DND-41 (cell line): ENCODE measurements around the gene KCND3.

Source experiments
- ATAC-seq: fragments of 200-7000 bp; cut with Tn5 transposase; 3 replicates; pipeline ENCODE4 v1.9.1; 2021; ENCODE audit warnings: low read depth; ENCODE audit not compliant: insufficient read depth
- DNase-seq: peaks from one replicate; pipeline ENCODE4 v3.0.0-alpha.2; 2020
- H2AFZ ChIP-seq: 2 replicates; pipeline ENCODE4 v1.6.0; 2012; ENCODE audit warnings: low read depth, low read length
- H3K27ac ChIP-seq: 2 replicates; pipeline ENCODE4 v1.5.1; 2012; ENCODE audit warnings: low read length, inconsistent platforms
- H3K27me3 ChIP-seq: fragments of 200-600 bp; sonication (generic); 2 replicates; pipeline ENCODE4 v1.6.0; 2012; ENCODE audit warnings: low read length, mild to moderate bottlenecking, inconsistent platforms; ENCODE audit not compliant: insufficient read depth, poor library complexity
- H3K36me3 ChIP-seq: 2 replicates; pipeline ENCODE4 v1.5.1; 2012; ENCODE audit warnings: low read length, inconsistent platforms; ENCODE audit not compliant: insufficient read depth
- H3K4me1 ChIP-seq: 2 replicates; pipeline ENCODE4 v1.5.1; 2012; ENCODE audit warnings: mild to moderate bottlenecking, low read length; ENCODE audit not compliant: insufficient read depth
- H3K4me2 ChIP-seq: 2 replicates; pipeline ENCODE4 v1.6.0; 2012; ENCODE audit warnings: mild to moderate bottlenecking, moderate library complexity, low read length, inconsistent platforms; ENCODE audit not compliant: insufficient read depth
- H3K4me3 ChIP-seq, 2 experiments: fragments of 200-600 bp in 1 of 2; shearing (Covaris generic) in 1 of 2; 2 replicates each; pipeline ENCODE4 v1.5.1; 2012 to 2016; ENCODE audit warnings: inconsistent platforms in 2 of 2, low read length in 2 of 2, mild to moderate bottlenecking in 2 of 2, low read depth in 1 of 2, moderate library complexity in 1 of 2
- H3K79me2 ChIP-seq: 2 replicates; pipeline ENCODE4 v1.6.0; 2012; ENCODE audit warnings: low read length, inconsistent platforms; ENCODE audit not compliant: insufficient read depth
- H3K9ac ChIP-seq: 2 replicates; pipeline ENCODE4 v1.6.0; 2012; ENCODE audit warnings: low read depth, mild to moderate bottlenecking, inconsistent platforms, low read length, moderate library complexity
- H3K9me3 ChIP-seq: 2 replicates; pipeline ENCODE4 v1.5.1; 2012; ENCODE audit warnings: low read length, moderate library complexity, mild to moderate bottlenecking, inconsistent platforms; ENCODE audit not compliant: insufficient read depth, severe bottlenecking
- H4K20me1 ChIP-seq: 2 replicates; pipeline ENCODE4 v1.6.0; 2012; ENCODE audit warnings: low read length; ENCODE audit not compliant: insufficient read depth
- EZH2 ChIP-seq: IDR thresholded peaks from 3 replicates; pipeline ENCODE4 v1.6.1; 2012; ENCODE audit warnings: borderline replicate concordance, low read depth, mild to moderate bottlenecking, moderate library complexity, low read length, inconsistent platforms; ENCODE audit not compliant: severe bottlenecking
- TF ChIP-seq, protein P1 (sequence below): IDR thresholded peaks from 2 replicates; pipeline ENCODE4 v1.5.1; 2012; ENCODE audit warnings: borderline replicate concordance, low read length, moderate library complexity, mild to moderate bottlenecking; ENCODE audit not compliant: poor library complexity, severe bottlenecking; ENCODE audit errors: extremely low read depth

Gene KCND3

DNA sequence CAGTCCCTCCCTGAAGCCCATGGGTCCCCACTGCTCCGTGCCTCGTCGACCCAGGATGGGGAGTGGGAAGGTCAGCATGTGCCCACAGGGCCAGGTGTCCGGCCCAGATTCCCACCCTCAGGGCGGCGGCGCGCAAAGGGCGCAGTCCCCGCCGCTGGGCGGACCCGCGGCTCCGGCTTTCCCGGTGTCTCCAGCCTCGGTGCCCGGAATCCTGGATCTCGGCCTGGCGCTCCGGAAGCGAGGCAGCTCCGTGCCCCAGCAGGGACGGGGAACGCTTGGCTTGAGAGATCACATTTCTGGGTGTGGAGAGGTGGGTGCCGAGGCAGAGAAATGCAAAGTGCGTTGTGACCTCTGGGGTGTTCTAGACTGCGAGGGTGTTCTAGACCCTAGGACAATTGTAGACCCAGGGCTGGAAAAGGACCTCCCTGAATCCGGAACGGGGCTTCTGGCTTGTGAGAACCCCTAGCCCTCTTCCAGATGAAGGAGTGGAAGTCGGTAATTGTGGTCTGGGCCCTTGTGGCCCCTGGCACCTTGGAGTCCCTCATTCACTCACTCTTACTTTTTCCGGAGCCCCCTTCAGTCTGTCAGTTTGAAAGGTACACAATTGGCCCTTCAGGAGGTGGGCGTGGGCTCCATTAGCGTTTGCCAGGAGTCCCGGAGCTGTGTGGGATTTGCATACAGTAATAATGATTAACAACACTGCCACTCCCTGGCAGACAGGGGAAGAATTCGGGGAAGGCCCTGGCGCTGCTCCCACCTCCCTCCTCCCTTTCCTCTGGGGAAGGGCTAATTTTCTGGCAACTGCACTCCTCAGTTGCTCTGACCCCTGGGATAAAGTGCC, 1.6 kb upstream of the KCND3 start:
- H3K9ac ChIP-seq, result no peak overlapping the region
- ATAC-seq (no peak), DNase-seq (no peak)
- H3K79me2 ChIP-seq, result no peaks in the 10 kb centered on the region
- H3K4me2 ChIP-seq, result no peak overlapping the region
- H4K20me1 ChIP-seq, result no peaks in the 10 kb centered on the region
- H3K27me3 ChIP-seq, result peaks cover 4% of the 10 kb centered on the region
- no peaks in the 10 kb centered on the region for H3K4me1 ChIP-seq
- no peaks in the 10 kb centered on the region for H3K36me3 ChIP-seq
- H3K4me3 ChIP-seq, result no peak overlapping the region
- H3K27ac ChIP-seq, result no peak overlapping the region
- H2AFZ ChIP-seq, result no peak overlapping the region
- no peaks in the 10 kb centered on the region for H3K9me3 ChIP-seq
- TF ChIP-seq EZH2, result no peak
- TF ChIP-seq, protein P1, sequence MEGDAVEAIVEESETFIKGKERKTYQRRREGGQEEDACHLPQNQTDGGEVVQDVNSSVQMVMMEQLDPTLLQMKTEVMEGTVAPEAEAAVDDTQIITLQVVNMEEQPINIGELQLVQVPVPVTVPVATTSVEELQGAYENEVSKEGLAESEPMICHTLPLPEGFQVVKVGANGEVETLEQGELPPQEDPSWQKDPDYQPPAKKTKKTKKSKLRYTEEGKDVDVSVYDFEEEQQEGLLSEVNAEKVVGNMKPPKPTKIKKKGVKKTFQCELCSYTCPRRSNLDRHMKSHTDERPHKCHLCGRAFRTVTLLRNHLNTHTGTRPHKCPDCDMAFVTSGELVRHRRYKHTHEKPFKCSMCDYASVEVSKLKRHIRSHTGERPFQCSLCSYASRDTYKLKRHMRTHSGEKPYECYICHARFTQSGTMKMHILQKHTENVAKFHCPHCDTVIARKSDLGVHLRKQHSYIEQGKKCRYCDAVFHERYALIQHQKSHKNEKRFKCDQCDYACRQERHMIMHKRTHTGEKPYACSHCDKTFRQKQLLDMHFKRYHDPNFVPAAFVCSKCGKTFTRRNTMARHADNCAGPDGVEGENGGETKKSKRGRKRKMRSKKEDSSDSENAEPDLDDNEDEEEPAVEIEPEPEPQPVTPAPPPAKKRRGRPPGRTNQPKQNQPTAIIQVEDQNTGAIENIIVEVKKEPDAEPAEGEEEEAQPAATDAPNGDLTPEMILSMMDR, result peak; percentile 36

DNA sequence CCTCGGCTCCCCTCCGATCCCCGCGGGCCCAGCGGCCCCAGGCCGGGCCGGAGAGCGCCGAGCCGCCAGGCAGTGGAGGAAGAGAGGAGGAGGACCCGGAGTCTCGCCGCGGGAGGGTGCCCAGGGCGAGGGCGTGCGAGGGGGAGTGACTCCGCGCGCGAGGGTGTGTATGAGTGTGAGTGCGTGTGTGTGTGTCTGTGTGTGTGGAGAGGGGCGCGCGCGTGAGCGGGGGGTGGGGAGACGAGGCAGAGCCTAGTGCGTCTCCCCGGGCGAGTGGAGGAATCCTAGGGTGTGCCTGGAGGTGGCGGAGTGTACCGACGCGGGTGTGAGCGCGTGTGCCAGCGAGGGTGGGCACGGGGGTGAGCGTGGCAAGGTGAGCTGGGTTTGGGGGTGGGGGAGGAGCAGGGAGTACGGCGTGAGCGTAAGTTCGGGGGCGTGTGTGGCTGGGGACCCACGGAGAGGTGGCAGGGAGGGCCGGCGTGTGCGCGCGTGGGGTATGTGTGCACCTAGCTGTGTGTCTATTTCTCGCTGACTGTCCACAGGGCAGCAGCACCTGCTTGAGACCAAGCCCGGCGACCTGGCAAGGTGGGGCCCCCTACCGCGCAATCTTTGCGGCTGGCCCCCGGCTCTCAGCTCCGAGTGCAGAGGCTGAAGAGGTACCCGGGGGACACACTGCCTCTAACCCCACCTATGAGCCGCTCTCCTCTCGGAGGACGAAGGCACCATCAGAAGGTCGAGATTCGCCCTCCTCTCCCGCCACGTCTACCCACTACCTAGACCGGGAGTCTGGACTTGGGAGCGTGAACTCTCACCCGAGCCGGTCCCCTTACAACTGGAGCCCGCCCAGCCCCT, 784 bp upstream of the KCND3 start:
- Histone ChIP-seq H2AFZ (no peak overlapping the region), H4K20me1 (no peaks in the 10 kb centered on the region), H3K79me2 (no peaks in the 10 kb centered on the region), H3K9me3 (no peaks in the 10 kb centered on the region), H3K4me2 (no peak overlapping the region), H3K36me3 (no peaks in the 10 kb centered on the region), H3K9ac (no peak overlapping the region), H3K4me1 (no peaks in the 10 kb centered on the region), H3K4me3 (no peak overlapping the region), H3K27ac (no peak overlapping the region), H3K27me3 (no peaks in the 10 kb centered on the region)
- no peak for TF ChIP-seq EZH2
- TF ChIP-seq, protein P1, result no peak
- no peak for DNase-seq
- no peak for ATAC-seq

DNA sequence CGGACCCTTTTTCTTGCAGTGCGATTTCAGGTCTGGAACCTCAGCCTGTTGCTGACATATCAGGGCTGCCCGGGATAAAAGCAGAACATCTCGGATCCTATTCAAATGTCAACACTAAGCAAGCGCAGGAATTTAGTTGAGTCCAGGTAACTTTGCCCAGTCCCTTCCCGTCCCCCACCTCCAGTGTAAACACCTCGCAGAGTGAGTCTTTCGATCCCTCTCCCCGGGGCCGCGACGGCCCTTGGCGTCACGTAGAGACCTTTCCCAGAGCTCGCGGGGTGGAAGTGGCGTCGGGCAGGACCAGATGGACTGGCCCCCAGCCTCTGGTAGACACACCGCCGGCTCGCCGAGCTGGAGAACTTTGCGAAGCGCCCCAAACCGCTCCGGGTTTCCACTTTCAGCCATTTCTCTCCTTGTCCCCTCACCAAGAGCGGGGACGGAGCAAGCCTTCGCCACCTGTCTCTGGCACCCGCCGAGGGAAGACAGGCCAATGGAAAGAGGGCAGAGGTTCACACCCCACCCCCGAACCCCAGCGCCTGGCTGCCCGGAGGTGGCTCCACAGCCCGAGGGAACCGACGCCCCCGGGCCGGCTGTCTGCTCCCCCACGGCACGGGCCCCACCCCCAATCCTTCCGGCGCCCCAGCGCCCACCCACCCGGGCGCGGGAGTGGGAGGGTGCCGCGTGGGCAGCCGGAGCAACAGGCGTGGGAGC, 570 bp downstream of the KCND3 start:
- no peak for TF ChIP-seq EZH2
- TF ChIP-seq, protein P1, result no peak
- Histone ChIP-seq H3K4me1 (no peaks in the 10 kb centered on the region), H4K20me1 (no peaks in the 10 kb centered on the region), H3K36me3 (no peaks in the 10 kb centered on the region), H2AFZ (no peak overlapping the region), H3K27me3 (no peaks in the 10 kb centered on the region), H3K4me2 (no peak overlapping the region), H3K4me3 (no peak overlapping the region), H3K27ac (no peak overlapping the region), H3K9me3 (no peaks in the 10 kb centered on the region), H3K79me2 (no peaks in the 10 kb centered on the region), H3K9ac (no peak overlapping the region)
- ATAC-seq (no peak), DNase-seq (no peak)
